Melanocyte of skin (primary cell): Measurements from ENCODE around the gene LDHAL6A. TPM values are rescaled to one million over a fixed set of nuclear protein-coding genes. Genes with fewer than 3 reads are reported as not detected.

Experiments used
- total RNA-seq, 2 donors: library from RNA; depleted of rRNA; stranded (reverse); fragments of >200 nt; gene quantifications; 2 replicates each; pipeline ENCODE4 v1.2.3, GENCODE V29; 2012

The LDHAL6A gene
- total RNA-seq, result not detected

DNA sequence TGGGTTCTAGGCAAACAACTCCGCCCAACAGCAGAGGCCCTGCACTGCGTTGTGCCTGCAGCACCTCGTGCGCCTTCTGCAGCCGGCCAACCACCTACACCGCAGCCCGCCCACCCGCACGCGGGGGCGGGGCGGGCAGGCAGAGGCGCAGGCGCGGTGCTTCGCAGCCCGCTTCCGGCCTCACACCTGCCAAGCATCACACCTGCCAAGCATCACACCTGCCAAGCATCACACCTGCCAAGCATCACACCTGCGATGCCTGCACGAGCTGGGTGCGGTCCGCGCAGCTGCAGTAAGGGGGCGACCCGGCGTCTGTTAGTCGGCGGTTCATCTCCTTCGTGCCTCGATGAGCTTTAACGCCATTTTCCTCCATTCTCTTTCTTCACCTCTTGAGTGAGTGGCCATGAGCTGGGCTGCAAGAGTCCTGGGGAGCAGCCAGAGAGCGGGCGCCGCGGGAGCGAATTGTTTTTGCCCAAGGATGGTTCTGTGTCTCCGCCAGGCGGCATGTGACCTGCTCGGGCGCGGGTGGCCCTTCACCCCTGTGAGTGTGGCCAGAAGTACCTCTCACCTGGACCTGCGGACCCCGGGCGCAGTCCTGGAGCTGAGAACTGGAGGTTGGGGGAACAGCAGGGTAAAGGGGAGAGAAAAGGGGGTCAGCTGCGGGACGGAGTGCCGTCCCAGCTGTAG, at the start of gene LDHAL6A:
TSS of gene LDHAL6A (plus strand) at position 171 of the 687 bp plus-strand sequence. CDS start 825 bp downstream, outside the sequence.

DNA sequence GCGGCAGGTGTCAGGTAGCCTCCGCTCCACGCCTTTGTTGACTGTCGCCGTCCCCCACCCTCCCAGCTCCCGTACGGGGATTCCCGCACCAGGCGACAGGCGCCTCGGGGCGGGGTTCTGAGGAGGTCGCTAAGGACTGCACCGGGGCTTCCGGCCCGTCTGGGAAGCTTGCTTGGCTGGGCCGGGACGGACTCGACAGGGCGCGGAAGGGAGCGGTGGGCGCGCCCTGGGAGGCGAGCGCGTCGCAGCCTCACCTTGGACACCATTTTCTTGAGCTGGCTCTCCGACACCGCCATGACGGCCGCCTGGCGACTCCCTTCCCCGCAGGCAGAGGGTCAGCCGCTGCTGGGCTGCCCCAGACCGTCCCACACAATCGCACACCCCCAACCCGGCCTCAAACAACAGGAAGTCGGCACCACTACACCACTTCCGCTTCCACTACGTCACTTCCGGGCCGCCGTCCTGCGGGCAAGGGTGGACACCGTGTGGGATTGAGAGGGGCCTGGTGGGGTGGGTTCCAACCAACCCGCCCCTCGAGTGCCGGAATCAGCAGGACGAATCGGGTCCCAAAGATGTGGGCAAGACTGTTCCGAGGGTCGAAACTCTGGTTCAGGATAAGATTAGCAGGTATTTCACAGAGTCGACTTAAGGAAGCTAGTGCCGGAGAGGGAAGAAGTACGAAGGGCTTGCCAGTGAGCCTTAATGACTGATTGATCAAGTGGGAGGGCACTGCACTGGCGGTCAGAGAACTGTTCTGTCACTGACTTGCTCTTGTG, 71.1 kb downstream of the LDHAL6A start, which contains the start of gene TSG101:
TSS of gene TSG101 (minus strand) at position 422 of the 776 bp plus-strand sequence. CDS start at position 296, 126 bp downstream.

Other genes with a start within 250 kb of the LDHAL6A start
- gene SAA4, start 219.1 kb upstream of the LDHAL6A start, total RNA-seq, result not detected
- gene SAA2, start 207.2 kb upstream of the LDHAL6A start, total RNA-seq, result not detected
- not detected for gene SAA1, start 189.6 kb upstream of the LDHAL6A start, total RNA-seq
- 100 to 1,000 TPM; 109 to 132 TPM for gene HPS5, start 133.7 kb upstream of the LDHAL6A start, total RNA-seq
- 100 to 1,000 TPM; 108 to 113 TPM for gene GTF2H1, start 133.3 kb upstream of the LDHAL6A start, total RNA-seq
- 100 to 1,000 TPM; 641 to 919 TPM for gene LDHA, start 61.3 kb upstream of the LDHAL6A start, total RNA-seq
- under 1 TPM; 0.33 to 0.34 TPM for gene LDHC, start 43.5 kb upstream of the LDHAL6A start, total RNA-seq
- gene TSG101, start 71.1 kb downstream of the LDHAL6A start, total RNA-seq, result 10 to 100 TPM; 57.5 to 70.6 TPM
- 10 to 100 TPM; 33.3 to 35.1 TPM for gene UEVLD, start 132.9 kb downstream of the LDHAL6A start, total RNA-seq
- gene MISFA, start 143.9 kb downstream of the LDHAL6A start, total RNA-seq, result 1 to 10 TPM in 1 of 2 donors, not detected in 1; 1.3 TPM
- gene SPTY2D1, start 178.5 kb downstream of the LDHAL6A start, total RNA-seq, result 10 to 100 TPM; 16.2 to 17.3 TPM
- gene TMEM86A, start 242.9 kb downstream of the LDHAL6A start, total RNA-seq, result 1 to 10 TPM in 1 of 2 donors, under 1 TPM in 1; 1.00 to 3.8 TPM